Measurements from ENCODE around the gene GSTM5.
"Not testable (repeated sequence)": the region's sequence is repeated elsewhere in the genome, so short reads cannot be mapped to it uniquely, and the experiment has no call there.

DNA sequence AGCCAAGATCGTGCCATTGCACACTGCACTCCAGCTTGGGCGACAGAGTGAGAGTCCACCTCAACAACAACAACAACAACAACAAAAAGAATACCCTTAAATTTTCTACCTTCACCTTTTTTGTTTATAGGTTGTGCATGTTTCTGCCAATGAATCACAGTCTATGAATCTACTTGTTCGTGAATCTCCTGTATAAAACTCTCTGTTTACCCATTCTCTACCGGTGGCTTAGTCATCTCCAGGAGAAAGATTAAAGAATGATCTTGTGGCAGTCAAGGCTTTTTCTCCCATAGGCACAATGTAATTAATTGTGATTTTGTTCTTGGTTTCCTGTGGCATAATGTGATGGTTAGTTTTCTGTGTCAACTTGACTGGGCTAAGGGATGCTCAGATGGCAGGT is 14.2 kb upstream of the GSTM5 start:
- not testable (repeated sequence) for TF ChIP-seq FOXM1 (CRISPR knock-in tag; IDR thresholded peaks at IDR 0.05); TFAP4 (IDR thresholded peaks at IDR 0.05; ENCODE audit: borderline replicate concordance, low read depth); CCAR2 (optimal IDR thresholded peaks at IDR 0.05; ENCODE audit: low read depth, low read length); WIZ (CRISPR knock-in tag; IDR thresholded peaks at IDR 0.05); HIVEP1 (CRISPR knock-in tag; IDR thresholded peaks at IDR 0.05); ESRRA (CRISPR knock-in tag; IDR thresholded peaks at IDR 0.05; ENCODE audit: low read depth)

All from HepG2 (cell line).